Endothelial cell of umbilical vein (primary cell): ENCODE data around the gene BSND. TPM values are rescaled to one million over a fixed set of nuclear protein-coding genes. Genes with fewer than 3 reads are reported as not detected.

Source experiments
- BruUV-seq: library from RNA; stranded (reverse); fragments of 400-500 nt; replicated peaks from 2 replicates; lab custom pipeline; 2021; lab: Mats Ljungman, UMichigan
- CTCF ChIA-PET: fragments of 300-600, 350-600 bp; sonication (Branson Sonifier 250); formaldehyde crosslinking; loops from one replicate; lab custom pipeline; 2021; ENCODE audit warnings: antibody characterized with exemption, inconsistent platforms; lab: Charles Lee
- POLR2A ChIA-PET: fragments of 300-600, 350-600 bp; sonication (Branson Sonifier 250); formaldehyde crosslinking; loops from one replicate; lab custom pipeline; 2021; ENCODE audit warnings: antibody characterized with exemption, inconsistent platforms; lab: Charles Lee
- DNase-seq: peaks from one replicate; pipeline ENCODE4 v3.0.0-alpha.2; 2011; ENCODE audit warnings: low read depth, low spot score
- FAIRE-seq: peaks from 2 replicates; lab custom pipeline; 2011; peaks lifted over from hg19 to GRCh38; lab: Jason Lieb, UNC
- H2AFZ ChIP-seq: 2 replicates; pipeline ENCODE4 v1.6.0; 2012; ENCODE audit warnings: low read depth, low read length, control low read depth, inconsistent platforms
- H3K27ac ChIP-seq: 2 replicates; pipeline ENCODE4 v1.5.1; 2011; ENCODE audit warnings: low read depth, mild to moderate bottlenecking, control low read depth, low read length, moderate library complexity; ENCODE audit not compliant: insufficient read depth
- H3K27me3 ChIP-seq, 2 experiments: 2 replicates each; pipeline versions ENCODE4 v1.6.0 to v1.6.1; 2011; ENCODE audit warnings: low read length in 2 of 2, mixed read lengths in 1 of 2; ENCODE audit not compliant: control insufficient read depth in 2 of 2, insufficient read depth in 2 of 2
- H3K36me3 ChIP-seq, 2 experiments: 2 replicates in 1 of 2; 3 replicates in 1 of 2; pipeline ENCODE4 v1.5.1; 2011; ENCODE audit warnings: low read length in 2 of 2, mild to moderate bottlenecking in 1 of 2, moderate library complexity in 1 of 2; ENCODE audit not compliant: control insufficient read depth in 2 of 2, insufficient read depth in 2 of 2; ENCODE audit errors: extremely low read depth in 1 of 2
- H3K4me1 ChIP-seq: 3 replicates; pipeline ENCODE4 v1.5.1; 2011; ENCODE audit warnings: mild to moderate bottlenecking, low read length; ENCODE audit not compliant: control insufficient read depth, insufficient read depth; ENCODE audit errors: extremely low read depth
- H3K4me2 ChIP-seq: 2 replicates; pipeline ENCODE4 v1.6.1; 2011; ENCODE audit warnings: low read length, control low read depth, mixed read lengths; ENCODE audit not compliant: insufficient read depth
- H3K4me3 ChIP-seq, 3 experiments: fragments of 200-600 bp in 1 of 3; sonication (generic), shearing (Covaris generic) in 1 of 3; replicated peaks in 1 of 3; 2 replicates each; pipeline ENCODE4 v1.5.1; 2011 to 2016; ENCODE audit warnings: control low read depth in 3 of 3, low read length in 3 of 3, mild to moderate bottlenecking in 2 of 3, inconsistent platforms in 1 of 3, low read depth in 1 of 3, moderate library complexity in 1 of 3; ENCODE audit not compliant: insufficient read depth in 1 of 3
- H3K79me2 ChIP-seq: 2 replicates; pipeline ENCODE4 v1.6.0; 2012; ENCODE audit warnings: low read length, inconsistent platforms; ENCODE audit not compliant: control insufficient read depth, insufficient read depth
- H3K9ac ChIP-seq: replicated peaks from 2 replicates; pipeline ENCODE3; 2011; ENCODE audit warnings: low read length, control low read depth; ENCODE audit not compliant: insufficient read depth; ENCODE audit errors: extremely low read depth
- H3K9me1 ChIP-seq: replicated peaks from 3 replicates; pipeline ENCODE4 v1.6.0; 2011; ENCODE audit warnings: mild to moderate bottlenecking, low read length; ENCODE audit not compliant: control insufficient read depth, insufficient read depth; ENCODE audit errors: extremely low read depth
- H3K9me3 ChIP-seq: replicated peaks from 2 replicates; pipeline ENCODE4 v1.5.1; 2012; ENCODE audit warnings: low read length, inconsistent platforms; ENCODE audit not compliant: control insufficient read depth, insufficient read depth
- H4K20me1 ChIP-seq: replicated peaks from 2 replicates; pipeline ENCODE3; 2011; ENCODE audit warnings: mild to moderate bottlenecking, low read length; ENCODE audit not compliant: control insufficient read depth, insufficient read depth; ENCODE audit errors: extremely low read depth
- EZH2 ChIP-seq: IDR thresholded peaks from 2 replicates; pipeline ENCODE4 v1.6.1; 2012; ENCODE audit warnings: borderline replicate concordance, low read depth, mild to moderate bottlenecking, moderate library complexity, low read length, inconsistent platforms; ENCODE audit not compliant: severe bottlenecking
- FOS ChIP-seq: IDR thresholded peaks from 2 replicates; pipeline ENCODE4 v1.6.1; 2011; ENCODE audit warnings: mild to moderate bottlenecking, low read length, moderate library complexity, borderline replicate concordance; ENCODE audit not compliant: insufficient read depth
- MYC ChIP-seq: IDR thresholded peaks from one replicate; pipeline ENCODE4 v1.6.1; 2011; ENCODE audit warnings: mild to moderate bottlenecking, low read depth, low read length
- POLR2A ChIP-seq: IDR thresholded peaks from 2 replicates; pipeline ENCODE4 v1.6.1; 2012; ENCODE audit warnings: low read depth, mild to moderate bottlenecking, control low read depth, low read length
- POLR2AphosphoS5 ChIP-seq: IDR thresholded peaks from 2 replicates; pipeline ENCODE4 v1.6.1; 2012; ENCODE audit warnings: low read depth, mild to moderate bottlenecking, control low read depth, low read length, moderate library complexity; ENCODE audit not compliant: insufficient read depth
- dilution Hi-C: fragments of 300-500 bp; cut with MboI; formaldehyde crosslinking; loops from one replicate; pipeline ENCODE4 v1.15.0; 2019; ENCODE audit warnings: low sequenced_read_pairs; ENCODE audit not compliant: extremely low pct_ligation_motif_present
- intact Hi-C: fragments of 100-400 bp; cut with micrococcal nuclease; formaldehyde crosslinking; loops from one replicate; pipeline ENCODE4 v1.10.0; 2022
- polyA plus RNA-seq, 4 experiments: library from polyadenylated mRNA; depleted of rRNA in 3 of 4; stranded (reverse) in 3 of 4; unstranded in 1 of 4; fragments of >200 nt; gene quantifications; 2 replicates each; pipeline versions ENCODE4 v1.2.1 to v1.2.3, GENCODE V29; 2011 to 2012; ENCODE audit warnings: missing spikeins in 1 of 4
- total RNA-seq: library from RNA; stranded (reverse); gene quantifications from 2 replicates; pipeline ENCODE4 v1.2.3, GENCODE V29; 2021
- TF ChIP-seq, protein P1 (sequence below), 2 donors: IDR thresholded peaks; 1 replicate in 1 of 2; 2 replicates in 1 of 2; pipeline ENCODE4 v1.5.1; 2011; ENCODE audit warnings: low read length in 2 of 2, mild to moderate bottlenecking in 2 of 2, moderate library complexity in 2 of 2, control low read depth in 1 of 2, inconsistent platforms in 1 of 2, low read depth in 1 of 2; ENCODE audit not compliant: insufficient read depth in 1 of 2; ENCODE audit errors: extremely low read depth in 1 of 2

BSND gene
- total and polyA plus RNA-seq, 2 donors (not counting 3 experiments of a cell fraction or from before 2014, with no cell fraction given), result not detected

- ChIA-PET POLR2A (no interaction called here), CTCF (interaction anchor here (1.2 to 3.1 kb wide), 5 partner anchors 9 to 62 kb away, joined by 5 to 18 read pairs (median 9); no protein-coding TSS in a partner anchor)
- TF ChIP-seq MYC (no peak), FOS (no peak), POLR2AphosphoS5 (no peak), POLR2A (no peak), EZH2 (no peak)
- TF ChIP-seq, protein P1, sequence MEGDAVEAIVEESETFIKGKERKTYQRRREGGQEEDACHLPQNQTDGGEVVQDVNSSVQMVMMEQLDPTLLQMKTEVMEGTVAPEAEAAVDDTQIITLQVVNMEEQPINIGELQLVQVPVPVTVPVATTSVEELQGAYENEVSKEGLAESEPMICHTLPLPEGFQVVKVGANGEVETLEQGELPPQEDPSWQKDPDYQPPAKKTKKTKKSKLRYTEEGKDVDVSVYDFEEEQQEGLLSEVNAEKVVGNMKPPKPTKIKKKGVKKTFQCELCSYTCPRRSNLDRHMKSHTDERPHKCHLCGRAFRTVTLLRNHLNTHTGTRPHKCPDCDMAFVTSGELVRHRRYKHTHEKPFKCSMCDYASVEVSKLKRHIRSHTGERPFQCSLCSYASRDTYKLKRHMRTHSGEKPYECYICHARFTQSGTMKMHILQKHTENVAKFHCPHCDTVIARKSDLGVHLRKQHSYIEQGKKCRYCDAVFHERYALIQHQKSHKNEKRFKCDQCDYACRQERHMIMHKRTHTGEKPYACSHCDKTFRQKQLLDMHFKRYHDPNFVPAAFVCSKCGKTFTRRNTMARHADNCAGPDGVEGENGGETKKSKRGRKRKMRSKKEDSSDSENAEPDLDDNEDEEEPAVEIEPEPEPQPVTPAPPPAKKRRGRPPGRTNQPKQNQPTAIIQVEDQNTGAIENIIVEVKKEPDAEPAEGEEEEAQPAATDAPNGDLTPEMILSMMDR (IDR thresholded peaks at IDR 0.05; ENCODE audit: extremely low read depth in 1 of 2, insufficient read depth in 1 of 2, low read depth in 1 of 2, low read length in 2 of 2), result no peak
- no peak overlapping the region for H3K27ac ChIP-seq
- no peaks in the 10 kb centered on the region for H3K36me3 ChIP-seq
- no peaks in the 10 kb centered on the region for H3K9me1 ChIP-seq
- H3K9me3 ChIP-seq, result no peaks in the 10 kb centered on the region
- no peak overlapping the region for H3K9ac ChIP-seq
- BruUV-seq, result no TSS peak
- no peaks in the 10 kb centered on the region for H3K79me2 ChIP-seq
- no peaks in the 10 kb centered on the region for H3K4me1 ChIP-seq
- no peak overlapping the region for H2AFZ ChIP-seq
- no peaks in the 10 kb centered on the region for H4K20me1 ChIP-seq
- FAIRE-seq (no peak), DNase-seq (no peak)
- H3K4me3 ChIP-seq, result no peak overlapping the region
- H3K27me3 ChIP-seq, result no peaks in the 10 kb centered on the region
- intact Hi-C loops (no loop called here), dilution Hi-C loops (loop anchor here (10.0 kb wide), 1 partner anchor 72 kb away; no protein-coding TSS in a partner anchor)
- H3K4me2 ChIP-seq, result no peak overlapping the region
Measured at GRCh38 chr1:55006931-55007330, 8.2 kb downstream of the BSND start.
